HG03432 (cell line): ENCODE measurements around the gene MYO1E.
"Not testable (repeated sequence)": the region's sequence is repeated elsewhere in the genome, so short reads cannot be mapped to it uniquely, and the experiment has no call there.

Source experiments
- ATAC-seq: cut with Tn5 transposase; IDR thresholded peaks from one replicate; pipeline ENCODE4 v1.9.1; 2021; ENCODE audit warnings: mild to moderate bottlenecking, moderate library complexity; ENCODE audit not compliant: unreplicated experiment

The MYO1E gene

DNA sequence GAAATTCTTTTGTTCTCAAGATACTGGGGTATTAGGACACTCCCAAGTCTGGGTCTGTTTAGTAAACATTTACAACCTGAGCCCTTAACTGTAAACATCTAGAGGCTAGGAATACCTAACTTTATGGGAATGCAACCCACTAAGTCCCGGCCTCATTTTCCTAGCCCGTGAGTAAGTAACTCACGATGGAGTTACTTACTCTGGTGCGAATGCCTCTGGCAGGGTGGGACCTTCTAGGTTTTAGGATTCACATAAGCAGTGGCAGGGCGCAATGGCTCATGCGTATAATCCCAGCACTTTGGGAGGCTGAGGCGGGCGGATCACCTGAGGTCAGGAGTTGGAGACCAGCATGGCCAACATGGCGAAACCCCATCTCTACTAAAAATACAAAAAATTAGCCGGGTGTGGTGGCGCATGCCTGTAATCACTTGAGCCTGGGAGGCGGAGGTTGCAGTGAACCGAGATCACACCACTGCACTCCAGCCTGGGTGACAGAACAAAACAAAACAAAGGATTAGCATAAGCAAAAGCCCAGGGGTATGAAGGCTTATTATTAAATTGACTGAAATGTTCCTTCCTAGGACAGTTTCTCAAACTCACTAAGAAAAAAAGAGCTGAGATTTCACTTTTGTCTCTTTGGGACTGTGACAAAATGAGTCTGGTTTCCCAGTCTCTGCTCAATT lies 14.7 kb upstream of the MYO1E start:
- not testable (repeated sequence) for ATAC-seq

DNA sequence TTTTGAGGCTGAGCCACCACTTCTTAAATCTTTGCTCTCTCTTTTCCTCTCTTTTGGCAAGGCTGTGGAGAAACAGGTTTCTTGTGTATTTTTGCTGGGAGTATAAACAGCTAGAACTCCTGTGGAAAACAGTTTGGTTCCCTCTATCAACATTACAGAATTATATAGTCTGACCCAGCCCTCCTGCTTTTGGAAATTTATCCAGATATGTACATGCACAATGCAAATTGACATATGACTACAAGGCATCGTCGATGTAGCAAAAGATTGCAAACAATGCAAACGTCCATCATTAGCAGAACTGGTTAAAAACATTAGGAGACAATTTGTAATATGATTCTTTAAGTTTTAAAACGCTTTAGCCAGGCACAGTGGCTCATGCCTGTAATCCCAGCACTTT lies 12.5 kb upstream of the MYO1E start:
- ATAC-seq = no peak

DNA sequence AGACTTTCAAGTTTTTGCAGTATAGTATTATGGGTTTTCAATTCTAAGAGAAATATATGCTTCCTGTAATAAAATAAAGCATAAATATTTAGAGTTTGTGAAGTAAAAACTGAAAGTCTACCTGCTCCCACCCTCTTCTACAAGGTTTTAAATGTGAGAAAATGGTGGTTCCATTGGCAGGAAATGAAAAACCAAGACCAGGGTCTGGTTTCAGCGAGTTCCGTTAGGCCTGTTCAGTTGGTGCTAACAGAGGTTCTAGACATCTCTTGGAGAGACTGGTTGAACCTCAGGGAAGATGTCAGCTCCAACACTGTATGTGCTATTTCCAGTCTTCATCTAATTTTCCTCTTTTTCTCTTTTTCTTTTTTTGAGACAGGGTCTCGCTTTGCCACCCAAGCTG lies 11.8 kb upstream of the MYO1E start:
- no peak for ATAC-seq

DNA sequence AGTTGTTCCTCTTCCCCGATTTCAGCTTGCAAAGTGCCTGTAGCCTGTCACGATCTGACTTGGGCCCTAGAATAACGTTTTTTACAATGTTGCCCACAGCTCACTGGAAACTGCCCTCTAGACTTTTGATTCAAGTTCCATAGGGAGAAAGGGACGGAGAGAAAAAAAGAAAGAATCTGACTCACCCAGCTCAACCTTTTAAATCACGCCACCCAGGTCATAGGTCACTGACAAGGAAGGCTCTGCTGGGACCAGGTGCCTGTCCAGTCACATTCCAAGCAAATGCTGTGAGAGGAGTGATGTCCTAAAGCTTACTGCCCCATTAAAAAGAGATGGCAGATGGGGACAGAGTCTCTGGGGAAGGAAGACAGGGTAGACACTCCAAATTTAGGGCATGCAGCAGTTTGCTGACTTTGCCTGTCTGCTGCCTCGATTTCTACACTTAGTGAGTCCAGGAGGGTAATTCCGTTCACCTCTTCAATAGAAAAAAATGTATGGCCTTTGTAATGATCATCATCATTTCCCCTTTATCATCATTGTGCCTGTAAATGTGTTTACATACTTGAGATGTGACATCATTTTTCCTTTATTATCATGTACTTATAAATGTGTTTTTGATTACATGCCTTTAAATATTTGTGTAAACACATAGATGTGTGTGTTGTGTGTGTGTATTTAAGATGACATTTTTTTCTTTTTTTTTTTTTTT lies 8.4 kb upstream of the MYO1E start:
- ATAC-seq = no peak

DNA sequence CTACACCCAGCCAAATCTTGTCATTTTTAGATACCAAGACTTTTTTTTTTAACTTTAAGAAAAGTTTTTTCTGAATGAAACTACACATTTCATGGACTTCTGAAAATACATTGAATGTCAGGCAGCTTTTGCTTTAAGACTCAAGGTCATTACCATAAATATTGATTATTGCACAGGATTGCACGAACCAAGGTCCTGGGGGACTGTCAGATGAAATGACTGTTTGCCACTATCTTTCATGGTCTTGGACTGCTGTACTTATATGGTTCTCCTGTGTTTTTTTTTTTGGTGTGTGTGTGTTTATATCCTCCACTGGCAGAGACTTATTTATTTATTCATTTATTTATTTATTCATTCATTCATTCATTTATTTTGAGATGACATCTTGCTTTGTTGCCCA lies 6.9 kb upstream of the MYO1E start:
- no peak for ATAC-seq

DNA sequence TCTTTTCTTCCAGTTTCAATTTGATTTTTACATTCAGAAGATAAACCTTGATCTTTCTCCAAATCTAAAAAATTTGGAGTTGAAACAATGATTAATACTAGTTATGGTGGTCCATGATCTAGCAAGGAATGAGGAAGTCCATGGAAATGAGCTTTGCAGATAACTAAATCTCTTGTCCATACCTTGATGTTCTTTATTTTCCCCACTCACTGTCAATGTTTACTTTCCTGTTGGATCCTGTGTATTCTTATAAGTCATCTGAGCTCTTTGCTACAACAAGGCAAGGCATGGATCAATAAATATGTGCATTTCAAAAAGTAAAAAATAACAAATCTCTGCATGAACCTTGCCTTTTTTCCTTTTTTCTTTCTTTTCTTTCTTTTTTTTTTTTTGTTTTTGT lies 6.2 kb upstream of the MYO1E start:
- no peak for ATAC-seq

DNA sequence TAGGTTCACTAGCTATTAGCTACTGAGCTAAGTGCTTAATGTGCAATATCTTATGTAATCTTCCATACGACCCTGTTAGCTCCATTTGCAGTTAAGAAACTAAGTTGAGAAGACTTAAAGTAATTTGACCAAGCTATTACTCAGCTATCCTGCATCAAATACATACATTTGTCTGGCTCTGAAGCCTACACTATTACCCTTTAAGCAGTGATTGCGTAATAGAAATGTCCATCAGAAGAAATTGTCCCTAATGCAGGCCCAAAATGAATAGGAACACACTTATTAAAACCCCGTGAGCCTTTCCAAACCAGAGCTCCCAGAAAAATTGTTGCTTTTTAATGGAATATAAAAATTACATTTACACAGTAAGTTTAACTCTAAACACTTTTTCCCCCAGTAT lies 5.3 kb upstream of the MYO1E start:
- ATAC-seq = no peak

DNA sequence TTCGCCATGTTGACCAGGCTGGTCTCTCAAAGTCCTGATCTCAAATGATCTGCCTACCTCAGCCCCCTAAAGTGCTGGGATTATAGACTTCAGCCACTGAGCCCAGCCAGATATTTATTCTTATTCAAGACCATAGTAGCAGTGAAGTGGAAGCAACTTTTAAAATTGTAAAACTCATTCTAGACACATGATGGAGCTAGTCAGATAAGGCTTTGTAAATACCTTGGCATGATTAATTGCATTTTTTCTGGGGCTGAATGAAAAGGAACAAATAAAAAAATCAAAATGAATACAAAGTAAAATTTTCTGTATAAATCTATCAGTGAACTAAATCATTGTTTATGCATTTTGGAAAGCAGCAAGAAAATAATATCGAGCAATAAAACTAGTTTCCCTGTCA lies 4.1 kb upstream of the MYO1E start:
- no peak for ATAC-seq

DNA sequence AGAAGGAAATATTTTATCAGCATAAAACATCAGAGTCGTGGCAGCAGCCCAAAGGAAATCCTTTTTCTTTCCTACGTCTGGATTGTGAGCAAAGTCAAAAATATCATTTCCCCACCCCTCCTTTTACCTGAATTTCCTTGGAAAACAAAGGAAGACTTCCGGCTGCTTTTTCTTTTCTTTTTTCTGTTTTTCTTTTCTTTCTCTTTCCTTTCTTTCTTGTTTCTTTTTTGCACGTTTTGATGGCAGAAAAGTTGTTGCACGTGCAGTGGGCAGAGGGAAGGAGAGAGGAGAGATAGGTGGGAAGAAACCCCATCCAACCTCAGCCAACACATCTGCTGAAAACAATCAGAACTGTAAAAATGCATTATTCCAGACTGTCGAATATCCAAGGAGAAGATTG lies 544 bp upstream of the MYO1E start:
- no peak for ATAC-seq

DNA sequence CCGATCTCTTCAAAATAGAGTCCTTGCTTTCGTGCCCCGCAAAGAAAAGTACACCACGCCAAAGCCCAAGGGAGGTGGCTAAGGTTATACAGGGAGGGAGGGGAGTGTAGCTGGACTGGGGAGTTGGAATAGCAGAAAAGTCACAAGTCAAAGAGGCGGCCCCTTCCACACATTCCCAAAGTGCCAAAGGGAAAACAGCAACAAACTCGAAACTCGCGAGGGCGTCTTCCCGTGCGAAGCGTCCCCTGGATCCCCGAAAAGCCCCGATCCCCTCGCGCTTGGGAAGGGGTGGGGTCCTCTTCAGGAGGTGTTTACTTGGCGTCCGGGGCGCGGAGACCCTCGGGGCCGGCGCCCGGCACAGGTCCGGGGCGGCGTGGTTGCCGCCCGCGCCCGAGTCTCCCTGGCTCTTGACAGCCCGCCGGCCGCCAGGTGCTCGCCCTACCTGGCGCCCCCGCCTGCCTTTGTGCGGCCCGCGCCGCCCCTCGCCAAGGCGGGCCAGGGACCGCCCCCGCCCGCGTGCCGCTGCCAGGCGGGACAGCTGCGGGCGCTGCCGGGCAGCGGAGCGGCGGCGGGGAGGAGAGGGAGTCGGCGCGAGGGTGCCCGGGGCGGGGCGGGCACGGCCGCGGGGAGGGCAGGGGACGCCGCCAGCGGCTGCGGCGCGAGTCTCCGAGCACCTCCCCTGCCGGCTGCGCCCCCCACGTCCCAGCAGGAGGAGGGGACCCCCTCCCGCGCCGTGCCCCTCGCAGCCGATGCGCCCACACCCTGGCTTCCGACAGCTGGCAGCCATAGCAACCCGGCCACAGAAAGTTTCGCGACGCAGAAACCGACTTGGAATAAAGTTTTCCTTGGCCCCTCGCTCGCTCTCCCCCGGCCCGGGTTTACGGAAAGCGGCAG lies 966 bp downstream of the MYO1E start:
- ATAC-seq = peak; percentile 46

DNA sequence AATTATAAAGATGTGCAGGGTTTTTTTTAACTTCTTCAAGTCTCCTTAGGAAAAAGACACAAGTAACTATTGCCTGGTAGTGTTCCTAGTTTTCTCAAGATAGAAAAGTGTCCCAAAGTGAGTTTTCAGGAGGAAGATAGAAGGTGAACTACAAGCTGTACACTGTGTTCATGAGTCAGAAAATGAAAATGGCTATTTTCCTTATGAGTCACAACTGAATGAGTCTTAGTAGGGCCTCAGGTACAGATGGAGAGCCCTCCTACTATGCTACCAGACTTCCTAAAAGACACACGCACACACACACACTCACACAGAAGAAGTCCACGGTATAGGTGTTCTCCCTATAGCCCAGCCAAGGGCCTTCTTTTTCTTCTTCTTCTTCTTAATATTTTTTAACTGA lies 3.1 kb downstream of the MYO1E start:
- ATAC-seq = peak; percentile 33

DNA sequence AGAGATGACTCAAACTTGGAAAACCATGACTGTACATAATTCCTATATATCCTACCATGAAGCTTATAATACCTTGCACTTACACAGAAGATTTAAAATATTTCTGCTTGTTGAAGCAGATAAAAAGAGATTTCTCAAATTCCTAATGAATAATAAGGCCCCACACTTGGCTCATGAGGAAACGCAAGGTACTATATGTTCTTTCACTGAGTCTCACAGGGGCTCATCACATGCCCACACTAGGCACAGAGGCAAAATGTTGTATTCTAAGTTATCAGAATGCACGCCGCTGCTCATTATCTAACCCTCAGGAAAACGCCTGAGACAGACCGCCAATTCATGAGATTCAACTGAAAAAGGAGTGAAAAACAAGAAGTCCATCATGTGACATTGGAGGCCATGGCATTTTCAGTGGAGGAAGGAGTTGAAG lies 5.6 kb downstream of the MYO1E start:
- ATAC-seq = no peak

DNA sequence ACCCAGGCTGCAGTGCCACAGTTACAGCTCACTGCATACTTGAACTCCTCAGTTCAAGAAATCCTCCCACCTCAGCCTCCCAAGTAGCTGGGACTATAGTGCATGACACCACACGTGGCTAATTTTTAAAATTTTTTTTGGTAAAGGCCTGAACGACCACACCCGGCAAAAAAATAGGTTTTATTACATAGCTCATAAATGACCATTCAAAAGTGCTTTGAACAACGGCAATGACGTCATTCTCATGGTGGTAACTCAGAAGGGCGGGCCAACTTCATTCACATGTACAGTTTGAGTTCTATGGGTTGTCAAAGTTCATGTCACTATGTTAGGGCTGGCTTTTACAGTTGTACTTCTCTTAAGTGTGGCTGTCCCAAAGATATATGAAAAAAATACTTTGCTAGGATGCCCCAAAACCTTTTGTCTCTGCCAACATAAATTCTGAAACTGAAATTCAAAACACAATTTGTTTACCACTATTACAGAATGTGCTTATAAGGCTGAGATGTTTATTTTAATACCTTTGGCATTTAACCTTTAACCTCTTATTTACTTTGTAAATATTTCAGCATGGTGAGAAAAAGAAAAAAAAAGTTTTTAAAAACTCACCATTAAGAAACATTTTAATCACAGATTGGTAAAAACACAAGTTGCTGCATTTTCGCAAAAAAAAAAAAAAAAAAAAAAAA lies 6.2 kb downstream of the MYO1E start:
- ATAC-seq = no peak

DNA sequence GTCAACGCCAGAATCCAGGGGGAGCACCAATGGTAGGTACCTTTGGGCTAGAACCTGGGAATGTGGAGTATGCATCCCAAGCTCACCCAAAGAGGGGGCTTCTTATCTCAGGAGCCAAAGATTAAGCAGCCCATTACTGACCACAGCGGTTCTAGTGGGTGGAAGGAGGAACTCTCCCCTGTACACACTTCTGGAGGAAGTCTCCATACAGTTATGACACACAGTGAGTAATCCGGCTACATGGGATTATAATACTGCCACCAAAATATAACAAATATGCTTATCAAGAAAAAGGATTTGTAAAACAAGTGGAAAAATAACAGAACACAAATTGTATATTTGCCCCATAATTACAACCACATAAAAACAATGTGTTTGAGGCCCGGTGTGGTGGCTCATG lies 8.4 kb downstream of the MYO1E start:
- no peak for ATAC-seq

DNA sequence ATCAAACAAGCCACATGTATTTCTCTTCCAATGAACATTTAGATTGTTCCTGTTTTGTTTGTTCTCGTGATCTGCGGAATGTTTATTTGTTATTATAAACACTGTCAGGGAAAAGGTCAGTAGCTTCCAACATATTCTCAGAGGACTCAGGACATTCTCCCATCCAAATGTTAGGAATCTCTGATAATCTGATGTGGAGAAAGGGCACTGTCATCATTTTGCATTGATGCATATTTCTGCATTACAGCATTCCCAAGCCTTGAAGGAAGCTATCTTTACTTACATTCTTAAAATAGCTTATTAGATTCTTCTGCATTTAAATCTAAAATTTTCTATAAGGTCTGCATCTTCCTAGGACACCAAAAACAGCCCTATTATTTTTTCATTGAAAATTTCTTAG lies 10.3 kb downstream of the MYO1E start:
- no peak for ATAC-seq

DNA sequence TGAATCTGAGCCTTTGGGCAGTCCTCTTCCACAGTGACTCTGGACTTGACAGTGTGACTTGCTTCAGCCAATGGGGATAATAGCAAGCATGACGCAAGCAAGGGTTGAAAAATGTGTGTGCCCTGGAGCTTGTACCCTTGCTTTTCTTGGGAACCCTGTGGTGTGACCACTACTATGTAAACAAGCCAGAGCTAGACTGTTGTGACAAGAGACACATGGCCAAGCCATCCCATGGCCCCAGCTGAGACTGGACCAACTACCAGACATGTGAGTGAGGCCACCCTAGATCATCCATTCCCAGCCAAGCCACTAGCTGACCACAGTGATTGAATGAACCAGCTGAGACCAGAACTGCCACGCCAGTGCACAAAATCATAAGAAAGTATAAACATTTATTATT lies 11.8 kb downstream of the MYO1E start:
- ATAC-seq = no peak

DNA sequence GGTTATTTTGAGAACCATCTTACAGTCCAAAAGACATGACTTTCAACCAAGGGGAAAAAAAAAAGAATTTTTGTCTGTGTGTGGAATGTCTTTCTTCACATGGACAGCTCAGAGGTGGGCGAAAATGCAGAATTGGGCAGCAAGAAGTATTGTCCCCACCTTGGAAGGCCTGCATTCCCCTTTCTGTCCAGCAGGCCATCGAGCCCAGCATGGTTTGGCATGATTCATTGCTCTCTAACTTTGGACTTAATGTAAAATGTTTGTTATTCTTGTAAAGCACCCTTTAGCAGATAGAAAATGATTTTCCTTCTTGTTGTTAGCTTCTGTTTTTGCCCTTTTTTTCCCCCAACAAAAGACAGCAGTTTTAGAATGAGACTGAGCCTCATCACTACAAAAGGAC lies 12.4 kb downstream of the MYO1E start:
- no peak for ATAC-seq

DNA sequence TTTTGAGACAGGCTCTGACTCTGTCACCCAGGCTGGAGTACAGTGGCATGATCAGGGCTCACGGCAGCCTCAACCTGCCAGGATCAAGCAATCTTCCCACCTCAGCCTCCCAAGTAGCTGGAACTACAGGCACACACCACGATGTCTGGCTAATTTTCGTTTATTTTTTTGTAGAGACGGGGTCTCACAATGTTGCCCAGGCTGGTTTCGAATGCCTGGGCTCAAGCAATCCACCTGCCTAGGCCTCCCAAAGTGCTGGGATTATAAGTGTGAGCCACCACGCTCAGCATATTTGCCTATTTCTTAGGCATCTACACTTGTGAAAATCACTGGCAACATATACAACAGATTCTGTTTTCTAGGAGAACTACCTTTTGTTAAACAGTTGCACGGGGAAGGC lies 16.9 kb downstream of the MYO1E start:
- ATAC-seq = no peak

DNA sequence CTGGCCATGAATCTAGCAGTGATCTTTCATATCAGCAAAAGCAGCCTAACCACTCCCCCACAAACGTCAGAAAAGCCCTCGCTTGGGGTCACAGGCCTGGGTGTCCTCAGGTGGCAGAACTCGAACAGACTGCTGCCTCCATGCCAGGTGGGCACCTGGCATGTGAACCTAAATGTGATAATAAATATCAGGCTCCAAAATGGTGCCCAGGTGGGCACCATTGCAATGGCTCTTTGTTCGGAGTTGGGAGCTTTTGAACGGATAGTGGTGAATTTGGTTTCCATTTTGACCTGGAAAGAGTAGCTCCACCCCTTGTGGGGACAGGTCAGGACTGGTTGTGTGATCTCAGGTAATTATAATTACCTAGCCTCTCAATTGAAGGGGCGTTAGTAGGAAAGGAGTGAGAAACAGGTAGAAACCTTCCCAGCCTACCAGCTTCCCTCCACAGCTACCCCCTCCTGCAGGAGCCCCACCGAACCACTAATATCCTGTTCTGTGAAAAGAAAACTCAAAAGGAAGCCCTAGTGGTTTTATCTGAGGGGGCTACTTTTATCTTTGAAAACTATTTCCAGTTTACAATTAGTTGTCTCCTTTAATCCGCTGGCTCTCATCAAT lies 18.1 kb downstream of the MYO1E start:
- no peak for ATAC-seq

DNA sequence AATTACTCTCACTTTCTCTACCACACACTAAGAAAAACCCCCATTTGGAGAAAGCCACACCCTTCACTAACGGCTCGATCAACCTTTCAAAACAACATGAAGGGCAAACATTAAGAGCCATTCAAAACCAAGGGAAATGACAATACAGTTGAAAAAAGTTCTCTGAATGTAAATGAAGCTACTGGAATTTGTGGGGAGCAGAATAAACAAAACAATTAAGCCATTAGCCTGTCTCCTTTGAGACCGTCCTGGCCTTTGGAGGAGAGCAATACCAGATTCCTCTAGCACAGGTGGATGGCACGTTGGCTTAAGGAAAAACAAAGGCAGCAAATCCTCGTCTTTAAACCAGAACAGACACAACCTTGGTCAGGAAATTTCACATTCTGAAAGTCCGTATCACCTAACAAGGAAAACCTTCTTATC lies 18.7 kb downstream of the MYO1E start:
- no peak for ATAC-seq

DNA sequence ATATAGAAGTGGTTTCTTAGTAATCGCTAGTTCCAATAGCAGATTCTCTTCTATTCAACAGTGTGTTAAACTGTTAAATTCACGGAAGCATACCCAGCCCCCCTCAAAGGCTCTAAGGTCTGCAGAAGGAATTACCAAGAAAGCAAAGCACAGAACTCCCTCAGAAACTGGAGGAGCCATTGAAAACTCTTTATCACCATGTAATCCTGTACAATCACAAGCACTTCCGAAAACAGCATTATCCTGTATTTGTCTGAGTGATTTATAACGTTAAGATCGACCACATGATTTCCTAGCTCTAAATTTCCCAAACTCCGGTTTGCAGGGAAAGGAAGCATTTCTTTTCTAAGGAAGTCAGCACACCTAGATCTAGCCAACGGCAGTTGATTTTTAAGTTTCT lies 20.0 kb downstream of the MYO1E start:
- no peak for ATAC-seq
